HCT116 (cell line): ENCODE results near the gene CHKA. TPM values are rescaled to one million over a fixed set of nuclear protein-coding genes. Genes with fewer than 3 reads are reported as not detected.

Source experiments
- ATAC-seq: fragments of 200-7000 bp; cut with Tn5 transposase; 2 replicates; pipeline ENCODE4 v1.9.1; 2020; ENCODE audit warnings: mild to moderate bottlenecking, moderate library complexity
- BruUV-seq: library from RNA; stranded (reverse); fragments of 400-500 nt; replicated peaks from 2 replicates; lab custom pipeline; 2021; lab: Mats Ljungman, UMichigan
- CTCF ChIA-PET: fragments of 300-600 bp; sonication (Branson Sonifier 250); formaldehyde crosslinking; loops from one replicate; lab custom pipeline; 2021; ENCODE audit warnings: antibody characterized with exemption; lab: Charles Lee
- POLR2A ChIA-PET: fragments of 300-600, 350-600 bp; sonication (Branson Sonifier 250); formaldehyde crosslinking; loops from one replicate; lab custom pipeline; 2021; ENCODE audit warnings: antibody characterized with exemption; lab: Charles Lee
- RAD21 ChIA-PET, 2 experiments: fragments of 300-600 bp; sonication (Branson Sonifier 250); formaldehyde crosslinking; loops; one replicate each; lab custom pipeline; 2023; ENCODE audit warnings: low total read pairs in 2 of 2; ENCODE audit not compliant: uncharacterized antibody in 2 of 2, unreplicated experiment in 2 of 2, low non-redundant PET in 1 of 2; lab: Charles Lee
- DNase-seq: peaks from one replicate; pipeline ENCODE4 v3.0.0-alpha.2; 2010; ENCODE audit warnings: low read depth, low spot score
- H2AFZ ChIP-seq: fragments of 200-600 bp; shearing (Covaris generic), sonication (generic); 2 replicates; pipeline ENCODE4 v1.6.1; 2017; ENCODE audit warnings: low read depth, mixed run types, mixed read lengths, antibody characterized with exemption, low read length; ENCODE audit not compliant: poor library complexity, severe bottlenecking
- H3K27ac ChIP-seq: 2 replicates; pipeline ENCODE4 v1.5.1; 2012; ENCODE audit warnings: low read depth, low read length
- H3K27me3 ChIP-seq: fragments of 200-600 bp; sonication (generic); 2 replicates; pipeline ENCODE4 v1.6.1; 2016; ENCODE audit warnings: mixed run types, low read length, mixed read lengths; ENCODE audit not compliant: insufficient read depth
- H3K36me3 ChIP-seq, 2 experiments: fragments of 200-500 bp in 1 of 2; fragments of 200-600 bp in 1 of 2; sonication (Bioruptor generic) in 1 of 2; sonication (generic) in 1 of 2; 2 replicates each; pipeline versions ENCODE4 v1.5.1 to v1.6.1; 2014 to 2016; ENCODE audit warnings: low read length in 2 of 2, inconsistent platforms in 1 of 2, mixed read lengths in 1 of 2, mixed run types in 1 of 2; ENCODE audit not compliant: insufficient read depth in 2 of 2, control insufficient read depth in 1 of 2
- H3K4me1 ChIP-seq, 2 experiments: fragments of 200-600 bp in 1 of 2; sonication (generic) in 1 of 2; 2 replicates each; pipeline versions ENCODE4 v1.5.1 to v1.6.1; 2012 to 2017; ENCODE audit warnings: low read length in 2 of 2, inconsistent platforms in 1 of 2, mild to moderate bottlenecking in 1 of 2, mixed read lengths in 1 of 2, mixed run types in 1 of 2, moderate library complexity in 1 of 2; ENCODE audit not compliant: insufficient read depth in 2 of 2, control insufficient read depth in 1 of 2
- H3K4me2 ChIP-seq: fragments of 200-600 bp; sonication (generic); 2 replicates; pipeline ENCODE4 v1.6.1; 2017; ENCODE audit warnings: mixed run types, low read length, mixed read lengths
- H3K4me3 ChIP-seq, 2 experiments: fragments of 200-600 bp in 1 of 2; sonication (generic) in 1 of 2; replicated peaks in 1 of 2; 2 replicates each; pipeline ENCODE4 v1.5.1; 2011 to 2016; ENCODE audit warnings: low read length in 2 of 2, control low read depth in 1 of 2, low read depth in 1 of 2, mild to moderate bottlenecking in 1 of 2, mixed read lengths in 1 of 2, mixed run types in 1 of 2
- H3K79me2 ChIP-seq: fragments of 200-600 bp; sonication (generic); 2 replicates; pipeline ENCODE4 v1.6.1; 2017; ENCODE audit warnings: mild to moderate bottlenecking, mixed run types, low read length, moderate library complexity, mixed read lengths; ENCODE audit not compliant: insufficient read depth
- H3K9ac ChIP-seq: fragments of 200-600 bp; sonication (generic); 2 replicates; pipeline ENCODE4 v1.6.1; 2016; ENCODE audit warnings: low read length, mixed read lengths
- H3K9me2 ChIP-seq: fragments of 200-600 bp; sonication (generic), shearing (Covaris generic); 2 replicates; pipeline ENCODE4 v1.6.1; 2017; ENCODE audit warnings: mixed run types, mild to moderate bottlenecking, moderate library complexity; ENCODE audit not compliant: insufficient read depth
- H3K9me3 ChIP-seq, 2 experiments: fragments of 200-500 bp in 1 of 2; fragments of 200-600 bp in 1 of 2; sonication (Bioruptor generic) in 1 of 2; sonication (generic) in 1 of 2; 2 replicates each; pipeline ENCODE4 v1.6.1; 2014 to 2017; ENCODE audit warnings: low read length in 2 of 2, mixed read lengths in 2 of 2, inconsistent platforms in 1 of 2, low read depth in 1 of 2, mild to moderate bottlenecking in 1 of 2, mixed run types in 1 of 2, moderate library complexity in 1 of 2; ENCODE audit not compliant: control insufficient read depth in 1 of 2, insufficient read depth in 1 of 2
- H4K20me1 ChIP-seq: fragments of 200-600 bp; sonication (generic), shearing (Covaris generic); 2 replicates; pipeline ENCODE4 v1.6.1; 2017; ENCODE audit warnings: mixed run types, mild to moderate bottlenecking, moderate library complexity; ENCODE audit not compliant: insufficient read depth
- EZH2 ChIP-seq: fragments of 200-600 bp; sonication (generic); IDR thresholded peaks from 2 replicates; pipeline ENCODE4 v1.6.1; 2017; ENCODE audit warnings: antibody characterized with exemption, mixed run types
- FOSL1 ChIP-seq: IDR thresholded peaks from 2 replicates; pipeline ENCODE4 v1.6.1; 2012; ENCODE audit warnings: low read depth
- REST ChIP-seq: IDR thresholded peaks from 2 replicates; pipeline ENCODE4 v1.6.1; 2012; ENCODE audit warnings: low read depth
- ZFX ChIP-seq: fragments of 450-650 bp; IDR thresholded peaks from 2 replicates; pipeline ENCODE4 v1.6.1; 2017
- ZNF274 ChIP-seq: fragments of 200-500 bp; sonication (Bioruptor generic); IDR thresholded peaks from 2 replicates; pipeline ENCODE4 v1.6.1; 2014; ENCODE audit warnings: mild to moderate bottlenecking, low read depth, low read length, inconsistent platforms
- intact Hi-C: fragments of 100-400 bp; cut with micrococcal nuclease; formaldehyde crosslinking; loops from 2 replicates; pipeline ENCODE4 v1.10.0; 2022
- total RNA-seq: library from RNA; stranded (reverse); gene quantifications from one replicate; pipeline ENCODE4 v1.2.1, GENCODE V29; 2021; ENCODE audit not compliant: unreplicated experiment

The CHKA gene
- total RNA-seq, 1 experiment from 2014 or later: 33.1 TPM

GRCh38 chr11:68159161-68159560 lies 38.0 kb upstream of the CHKA start:
- BruUV-seq: no TSS peak
- intact Hi-C loops: no loop called here
- CTCF ChIA-PET: no interaction called here

More at GRCh38 chr11:68159161-68159560, 38.0 kb upstream of the CHKA start:
- DNase-seq: no peak
- Histone ChIP-seq H3K4me2 (no peak overlapping the region), H3K4me1 (peaks cover 0 to under 1% of the 10 kb centered on the region in 2 experiments; a peak in 1 of 4 replicates), H3K27me3 (no peaks in the 10 kb centered on the region), H2AFZ (no peak overlapping the region), H4K20me1 (no peaks in the 10 kb centered on the region), H3K9me2 (no peaks in the 10 kb centered on the region), H3K79me2 (no peaks in the 10 kb centered on the region), H3K27ac (no peak overlapping the region), H3K36me3 (no peaks in the 10 kb centered on the region), H3K9me3 (no peaks in the 10 kb centered on the region), H3K4me3 (no peak overlapping the region), H3K9ac (no peak overlapping the region)
- ChIA-PET POLR2A (no interaction called here), RAD21 (no interaction called here)
- ATAC-seq: no peak
- TF ChIP-seq FOSL1 (no peak), ZFX (no peak), REST (no peak), ZNF274 (no peak), EZH2 (no peak)
